ENCODE measurements around the gene TASL.

The TASL gene

DNA sequence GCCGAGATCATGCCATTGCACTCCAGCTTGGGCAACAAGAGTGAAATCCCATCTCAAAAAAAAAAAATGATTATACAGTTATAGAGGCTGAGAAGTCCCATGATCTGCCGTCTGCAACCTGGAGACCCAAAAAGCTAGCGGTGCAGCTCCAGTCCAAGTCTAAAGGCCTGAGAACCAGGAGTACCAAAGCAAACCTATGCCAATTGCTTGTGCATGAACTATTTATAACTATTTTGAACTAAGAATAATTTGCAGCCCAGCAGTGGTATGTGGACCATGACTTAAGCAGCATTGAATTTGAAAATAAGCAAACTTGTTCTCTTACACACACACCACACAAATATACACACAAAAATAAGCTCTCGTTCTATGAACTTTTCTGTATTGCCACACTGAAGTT lies 51.8 kb downstream of the TASL start:
- TF ChIP-seq, protein P1, sequence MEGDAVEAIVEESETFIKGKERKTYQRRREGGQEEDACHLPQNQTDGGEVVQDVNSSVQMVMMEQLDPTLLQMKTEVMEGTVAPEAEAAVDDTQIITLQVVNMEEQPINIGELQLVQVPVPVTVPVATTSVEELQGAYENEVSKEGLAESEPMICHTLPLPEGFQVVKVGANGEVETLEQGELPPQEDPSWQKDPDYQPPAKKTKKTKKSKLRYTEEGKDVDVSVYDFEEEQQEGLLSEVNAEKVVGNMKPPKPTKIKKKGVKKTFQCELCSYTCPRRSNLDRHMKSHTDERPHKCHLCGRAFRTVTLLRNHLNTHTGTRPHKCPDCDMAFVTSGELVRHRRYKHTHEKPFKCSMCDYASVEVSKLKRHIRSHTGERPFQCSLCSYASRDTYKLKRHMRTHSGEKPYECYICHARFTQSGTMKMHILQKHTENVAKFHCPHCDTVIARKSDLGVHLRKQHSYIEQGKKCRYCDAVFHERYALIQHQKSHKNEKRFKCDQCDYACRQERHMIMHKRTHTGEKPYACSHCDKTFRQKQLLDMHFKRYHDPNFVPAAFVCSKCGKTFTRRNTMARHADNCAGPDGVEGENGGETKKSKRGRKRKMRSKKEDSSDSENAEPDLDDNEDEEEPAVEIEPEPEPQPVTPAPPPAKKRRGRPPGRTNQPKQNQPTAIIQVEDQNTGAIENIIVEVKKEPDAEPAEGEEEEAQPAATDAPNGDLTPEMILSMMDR (IDR thresholded peaks at IDR 0.05): no peak

DNA sequence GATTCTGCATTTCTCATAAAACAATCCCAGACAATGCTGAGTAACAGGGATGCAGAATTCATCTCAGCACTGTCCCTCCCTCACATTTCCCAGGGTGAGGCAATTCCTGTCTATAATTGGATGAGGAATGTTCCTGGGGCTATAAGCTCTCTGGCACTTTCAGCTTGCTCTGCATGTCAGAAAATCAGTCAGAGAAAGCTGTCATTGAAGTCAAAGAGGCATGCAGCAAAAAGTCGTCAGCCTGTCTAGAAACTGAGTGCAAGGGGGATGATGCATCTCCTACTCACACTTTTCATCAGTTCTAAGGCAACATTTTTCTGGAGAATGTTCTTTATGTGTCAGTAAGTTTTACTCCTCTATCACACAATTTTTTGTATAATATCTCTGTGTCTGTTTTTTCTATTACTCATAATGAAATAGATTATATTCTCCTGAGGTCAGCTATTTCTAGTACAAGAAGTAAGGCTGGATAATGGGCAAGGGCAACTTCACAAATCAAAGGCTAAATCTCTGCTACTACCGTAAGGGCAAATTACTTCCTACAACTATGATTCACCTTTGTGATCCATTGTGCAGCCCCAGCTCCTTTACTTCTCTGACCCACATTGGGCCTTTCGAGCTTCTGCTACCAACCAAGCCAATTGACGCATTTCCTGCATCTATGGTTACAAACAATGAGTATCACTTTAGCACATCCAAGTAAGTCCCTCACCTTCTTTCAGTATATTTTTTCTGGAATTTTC lies 56.0 kb downstream of the TASL start:
- TF ChIP-seq, protein P1 (IDR thresholded peaks at IDR 0.05): no peak

DNA sequence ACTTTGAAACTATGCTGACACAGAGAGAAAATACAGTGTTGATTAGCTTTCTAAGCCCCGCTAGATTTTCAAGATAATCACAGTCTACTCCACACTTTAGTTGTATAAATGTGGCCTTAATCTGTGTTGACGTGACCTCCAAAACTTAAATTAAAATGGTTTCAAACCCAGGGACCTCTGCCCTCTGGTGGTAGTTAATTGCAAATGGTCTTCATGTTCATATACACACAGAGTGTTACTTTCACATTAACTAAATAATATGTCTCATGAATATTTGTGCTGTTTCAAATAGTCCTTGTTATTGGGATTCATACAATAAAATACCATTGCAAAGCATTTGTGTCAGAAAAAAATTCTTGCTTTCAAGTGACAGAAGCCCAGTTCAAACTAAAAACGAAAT lies 64.3 kb downstream of the TASL start:
- TF ChIP-seq, protein P1 (IDR thresholded peaks at IDR 0.05): peak; percentile 57
